Measurements from ENCODE around the gene RERE.
"Not testable (repeated sequence)": the region's sequence is repeated elsewhere in the genome, so short reads cannot be mapped to it uniquely, and the experiment has no call there.

The RERE gene

GRCh38 chr1:8536515-8536914, 280.9 kb downstream of the RERE start:
- no peak for DNase-seq

GRCh38 chr1:8533907-8534306, 283.5 kb downstream of the RERE start:
- DNase-seq = no peak

- DNase-seq = no peak
Observed at GRCh38 chr1:8533124-8533523, 284.3 kb downstream of the RERE start.

GRCh38 chr1:8529901-8530300, 287.5 kb downstream of the RERE start:
- DNase-seq = no peak

- DNase-seq = no peak
Observed at GRCh38 chr1:8527941-8528340, 289.5 kb downstream of the RERE start.

GRCh38 chr1:8525558-8526275, 291.7 kb downstream of the RERE start:
- peak; percentile 99 for DNase-seq

GRCh38 chr1:8525216-8525557, 292.3 kb downstream of the RERE start:
- DNase-seq = no peak

GRCh38 chr1:8524627-8525157, 292.7 kb downstream of the RERE start:
- DNase-seq = no peak

GRCh38 chr1:8523666-8524206, 293.7 kb downstream of the RERE start:
- DNase-seq = no peak

GRCh38 chr1:8520483-8520966, 296.9 kb downstream of the RERE start:
- DNase-seq = no peak

GRCh38 chr1:8519167-8519566, 298.3 kb downstream of the RERE start:
- DNase-seq = no peak

- no peak for DNase-seq
Observed at GRCh38 chr1:8518490-8518801, 299.0 kb downstream of the RERE start.

- DNase-seq = no peak
Observed at GRCh38 chr1:8517661-8518489, 299.6 kb downstream of the RERE start.

- no peak for DNase-seq
Observed at GRCh38 chr1:8516793-8517556, 300.5 kb downstream of the RERE start.

- DNase-seq = no peak
Observed at GRCh38 chr1:8516278-8516777, 301.1 kb downstream of the RERE start.

GRCh38 chr1:8512504-8512903, 304.9 kb downstream of the RERE start:
- no peak for DNase-seq

GRCh38 chr1:8510041-8510823, 307.2 kb downstream of the RERE start:
- no peak for DNase-seq

GRCh38 chr1:8509579-8509978, 307.9 kb downstream of the RERE start:
- DNase-seq = no peak

- no peak for DNase-seq
Observed at GRCh38 chr1:8506995-8507615, 310.3 kb downstream of the RERE start.

- DNase-seq = no peak
Observed at GRCh38 chr1:8506456-8506855, 311.0 kb downstream of the RERE start.

GRCh38 chr1:8503842-8504241, 313.6 kb downstream of the RERE start:
- DNase-seq = no peak

- not testable (repeated sequence) for DNase-seq
Observed at GRCh38 chr1:8502949-8503348, 314.5 kb downstream of the RERE start.

All from NCI-H510A (cell line).